Esophagus mucosa (tissue), 1 donor: Measurements from ENCODE around the gene CCDC33. TPM values are rescaled to one million over a fixed set of nuclear protein-coding genes. Genes with fewer than 3 reads are reported as not detected.

Experiments
- ATAC-seq: fragments of 200-7000 bp; cut with Tn5 transposase; one replicate; pipeline ENCODE4 v1.9.1; 2020
- total RNA-seq: library from RNA; stranded (reverse); gene quantifications from one replicate; pipeline ENCODE4 v1.2.4, GENCODE V29; 2023
- donor health status: DM: yes; HTN: yes; CAD: no.

The CCDC33 gene
- 0.32 TPM for total RNA-seq

DNA sequence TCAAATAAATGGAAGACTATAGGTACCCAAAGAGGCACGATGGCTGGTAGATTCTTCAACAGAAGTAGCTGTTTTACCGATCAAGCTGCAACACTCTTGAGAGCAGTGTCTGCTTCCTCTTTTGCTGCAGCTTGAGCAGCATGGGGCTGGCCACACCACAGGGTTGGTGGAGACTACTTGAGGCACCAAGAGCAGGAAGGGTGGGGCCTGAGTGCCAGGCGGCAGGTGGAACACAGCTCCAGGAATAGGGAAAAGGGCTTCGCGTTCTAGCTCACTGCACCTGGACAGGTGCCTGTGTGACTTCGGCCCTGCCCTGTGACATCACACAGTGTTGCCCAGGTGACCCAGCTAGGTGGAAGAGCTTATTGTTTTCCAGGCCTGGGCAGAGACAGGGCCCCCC is at the start of gene CCDC33:
TSS of gene CCDC33 (plus strand) at position 365 of the 400 bp plus-strand sequence. CDS start 394 bp downstream, outside the sequence.
- peak; percentile 72 for ATAC-seq

DNA sequence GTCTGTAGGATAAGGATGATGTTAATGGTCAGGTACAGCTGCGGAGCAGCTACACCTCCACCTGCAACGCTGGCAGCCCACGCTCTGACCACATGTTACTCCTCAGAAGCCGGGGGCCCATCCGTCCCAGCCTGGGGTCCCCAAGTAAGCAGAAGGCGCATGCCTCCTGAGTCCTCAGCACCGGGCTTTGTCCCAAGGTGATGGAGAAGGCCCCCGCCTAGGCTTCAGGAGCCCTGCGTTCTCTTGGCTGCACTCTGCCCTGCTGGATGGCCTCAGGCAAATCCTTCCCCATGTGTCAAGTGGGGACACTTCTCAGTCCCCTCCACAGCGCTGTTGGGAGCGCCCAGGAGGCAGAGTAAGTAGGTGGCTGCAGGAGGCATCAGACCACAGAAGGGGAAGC is 47.9 kb upstream of the CCDC33 start:
- no peak for ATAC-seq

DNA sequence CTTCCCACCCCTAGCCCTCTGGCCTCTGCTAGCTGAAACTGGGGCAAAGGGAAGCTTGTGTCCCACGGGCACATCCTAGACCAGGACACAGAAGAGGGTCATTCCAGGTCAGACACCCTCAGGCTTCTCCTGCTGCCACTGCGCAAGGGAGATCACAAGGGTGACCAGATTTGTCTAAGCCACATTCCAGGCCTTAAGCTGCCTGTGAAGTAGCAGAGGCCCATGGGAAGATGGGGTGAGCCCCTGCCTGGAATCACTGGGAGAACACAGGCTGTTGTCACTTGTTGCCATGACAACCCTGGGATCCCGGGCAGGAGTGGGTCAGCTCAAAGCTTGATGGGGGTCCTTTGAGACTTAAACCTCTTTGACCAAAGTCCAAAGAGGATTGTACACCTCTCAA is 44.3 kb upstream of the CCDC33 start:
- no peak for ATAC-seq

DNA sequence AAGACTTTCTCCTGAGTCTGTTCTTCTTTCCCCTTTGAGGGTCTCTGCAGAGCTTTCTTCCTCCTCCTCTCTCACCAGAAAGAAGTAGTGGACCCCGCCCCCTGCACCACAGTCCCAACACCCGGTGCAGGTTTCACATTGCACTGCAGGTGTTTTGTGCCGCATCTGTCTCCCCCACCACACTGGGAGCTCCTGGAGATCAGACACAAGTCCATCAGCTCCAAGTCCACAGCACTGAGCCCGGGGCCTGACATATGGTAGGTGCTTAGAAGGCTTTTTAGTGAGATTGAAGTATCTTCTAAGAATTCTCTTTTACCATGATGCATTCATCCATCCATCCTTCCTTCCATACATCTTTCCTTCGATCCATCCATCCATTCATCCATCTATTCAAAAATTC is 43.4 kb upstream of the CCDC33 start:
- ATAC-seq: no peak

DNA sequence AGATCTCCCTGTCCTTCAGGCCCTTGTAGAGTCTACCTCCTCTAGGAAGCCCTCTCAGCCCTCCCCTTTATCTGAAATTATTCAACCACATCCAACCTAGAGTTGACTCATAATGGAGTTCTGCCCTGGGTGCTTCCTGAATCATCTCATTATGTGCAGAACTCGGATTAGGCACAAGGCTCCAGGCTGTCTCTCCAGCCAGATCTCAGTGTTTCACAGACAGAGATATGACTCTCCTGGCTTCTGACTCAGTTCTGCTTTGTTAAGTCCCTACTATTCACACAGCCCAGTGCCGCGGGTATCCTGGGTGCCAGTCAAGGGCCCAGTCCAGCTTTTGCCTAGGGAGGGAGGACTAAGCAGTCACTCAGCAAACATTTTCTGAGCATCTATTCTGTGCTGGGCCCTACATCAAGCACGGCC is 42.8 kb upstream of the CCDC33 start:
- peak; percentile 91 for ATAC-seq

DNA sequence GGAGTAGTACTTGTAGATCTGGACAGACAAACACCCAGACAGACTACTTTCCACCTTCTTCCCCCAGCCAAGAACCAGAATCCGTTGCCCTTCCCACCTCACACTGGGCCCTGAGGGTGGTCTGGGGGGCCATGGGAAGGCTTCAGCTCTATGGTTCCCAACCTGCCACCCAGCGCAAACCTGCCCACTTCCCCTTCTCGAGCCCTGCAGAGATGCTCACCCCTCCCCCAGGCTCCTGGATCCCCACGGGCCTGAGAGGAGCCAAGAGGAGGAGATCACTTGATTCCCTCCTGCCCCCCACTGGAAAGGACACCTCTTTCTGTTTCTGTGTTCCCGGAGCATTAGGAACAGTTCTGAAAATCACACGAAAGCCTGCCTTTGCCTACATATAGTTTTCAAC is 42.2 kb upstream of the CCDC33 start:
- ATAC-seq: no peak

DNA sequence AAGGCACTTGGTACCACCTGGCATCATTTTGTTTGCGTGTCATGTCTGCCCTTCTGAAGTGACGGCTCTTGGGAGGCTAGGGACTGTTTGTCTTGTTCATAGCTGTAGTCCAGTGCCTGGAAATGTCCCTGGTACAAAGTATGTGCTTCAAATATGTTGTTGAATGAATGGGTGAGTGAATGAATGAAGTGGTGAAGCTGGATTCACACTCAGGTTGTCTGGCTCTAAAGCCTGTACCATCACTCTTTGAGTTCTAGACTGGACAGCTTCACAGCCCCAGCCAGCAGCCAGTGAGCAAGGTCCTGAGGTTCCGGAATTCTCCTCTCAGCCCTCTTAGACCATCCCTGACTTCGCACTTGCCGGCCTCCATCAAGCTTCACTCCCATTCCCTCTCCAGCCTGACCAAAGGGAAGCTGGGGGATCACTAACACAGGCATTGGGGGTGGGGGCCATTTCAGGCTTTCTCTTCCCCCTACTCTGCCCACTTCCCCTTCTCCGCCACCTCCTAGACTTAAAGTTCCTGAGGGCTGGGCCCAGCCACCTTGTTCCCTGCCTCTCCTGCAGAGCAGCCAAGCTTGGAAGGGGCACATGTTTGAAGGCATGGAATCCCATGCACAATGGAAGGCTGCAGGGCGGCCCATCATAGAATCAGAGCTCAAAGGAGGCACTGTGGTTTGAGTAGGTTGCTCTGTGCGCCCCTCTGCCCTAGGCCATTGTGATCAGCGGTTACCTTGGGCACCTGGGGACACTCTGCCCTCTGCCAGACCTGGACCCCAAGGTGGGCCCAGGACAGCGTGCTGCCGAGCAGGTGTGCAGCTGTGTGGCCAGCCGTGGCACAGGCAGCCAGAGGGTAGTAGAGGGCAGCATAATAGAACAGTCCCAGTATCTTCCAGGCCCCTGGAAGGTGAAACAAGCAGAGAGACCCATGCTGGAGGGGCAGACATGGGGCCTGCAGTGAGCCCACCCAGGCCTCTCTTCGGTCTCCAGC is 41.3 kb upstream of the CCDC33 start:
- no peak for ATAC-seq

DNA sequence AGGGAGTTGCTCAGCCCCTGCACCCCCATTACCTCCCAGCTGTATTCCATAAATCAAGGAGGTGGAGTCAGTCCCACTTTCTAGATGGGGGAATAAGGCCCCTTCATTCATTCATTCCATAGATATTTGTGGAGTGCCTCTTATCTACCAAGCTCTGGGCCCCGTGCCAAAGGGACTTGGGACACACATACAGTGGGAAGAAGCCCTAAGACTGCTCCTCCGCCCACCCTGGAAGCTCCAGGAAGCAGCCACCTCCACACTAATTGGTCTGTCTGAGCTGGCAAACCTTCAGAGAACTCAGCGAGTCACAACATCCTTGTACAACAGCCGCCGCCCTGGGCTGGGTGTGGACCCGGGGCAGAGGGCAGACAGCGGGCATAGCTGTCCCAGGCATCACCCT is 40.0 kb upstream of the CCDC33 start:
- ATAC-seq: peak; percentile 72

DNA sequence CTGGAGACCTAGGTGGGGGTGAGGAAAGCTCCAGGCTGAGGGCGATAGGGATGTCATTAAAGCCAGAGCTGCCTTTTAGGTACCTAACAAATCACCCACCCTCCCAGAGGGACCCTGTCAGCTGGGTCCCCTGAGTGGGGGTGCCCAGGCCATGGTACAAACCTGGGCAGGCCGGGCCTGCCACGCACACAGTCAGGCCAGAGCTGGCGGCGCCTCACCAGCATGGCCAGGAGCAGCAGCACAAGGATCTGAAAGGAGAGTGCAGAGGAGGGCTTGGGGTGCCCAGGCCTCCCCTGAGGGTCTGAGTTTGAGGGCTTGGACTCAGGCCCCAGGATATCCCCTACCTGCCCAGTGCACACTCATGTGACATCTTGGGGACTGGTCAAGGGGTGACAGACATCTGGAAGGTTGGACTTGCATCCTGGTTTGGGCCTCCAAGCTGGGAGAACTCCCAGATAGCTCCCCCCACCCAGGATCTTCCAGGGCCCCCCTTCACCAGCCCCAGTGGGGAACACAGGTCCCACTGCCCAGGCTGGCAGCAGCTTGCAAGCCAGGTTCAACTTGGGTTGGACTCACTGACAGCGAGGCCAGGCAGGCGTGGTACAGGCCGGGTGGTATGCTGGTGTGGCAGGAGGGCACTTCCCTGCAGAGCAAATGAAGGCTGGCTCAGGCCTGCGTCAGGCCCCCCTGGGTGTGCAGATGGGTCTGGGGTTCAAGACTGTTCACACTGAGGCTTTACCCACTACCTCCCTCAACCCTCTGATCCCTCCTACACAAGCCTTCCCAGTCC is 38.8 kb upstream of the CCDC33 start:
- ATAC-seq: no peak

DNA sequence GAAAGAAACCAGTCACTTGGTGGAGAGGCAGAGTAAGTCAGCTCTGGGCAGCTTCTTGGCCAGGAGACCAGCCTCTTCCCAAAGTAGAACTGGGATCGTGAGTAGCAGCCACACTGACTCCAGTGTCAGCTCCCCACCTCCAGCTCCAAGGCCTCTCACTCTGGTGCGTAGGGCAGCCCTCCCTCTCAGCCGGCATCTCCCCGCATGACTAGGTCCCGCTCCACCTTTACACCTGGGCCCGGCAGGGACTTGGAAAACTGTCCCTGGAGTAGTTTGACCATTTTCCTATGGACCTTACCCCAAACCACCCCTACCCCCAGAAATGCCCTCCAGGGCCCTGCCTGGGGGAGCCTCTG is 36.9 kb upstream of the CCDC33 start:
- ATAC-seq: no peak

DNA sequence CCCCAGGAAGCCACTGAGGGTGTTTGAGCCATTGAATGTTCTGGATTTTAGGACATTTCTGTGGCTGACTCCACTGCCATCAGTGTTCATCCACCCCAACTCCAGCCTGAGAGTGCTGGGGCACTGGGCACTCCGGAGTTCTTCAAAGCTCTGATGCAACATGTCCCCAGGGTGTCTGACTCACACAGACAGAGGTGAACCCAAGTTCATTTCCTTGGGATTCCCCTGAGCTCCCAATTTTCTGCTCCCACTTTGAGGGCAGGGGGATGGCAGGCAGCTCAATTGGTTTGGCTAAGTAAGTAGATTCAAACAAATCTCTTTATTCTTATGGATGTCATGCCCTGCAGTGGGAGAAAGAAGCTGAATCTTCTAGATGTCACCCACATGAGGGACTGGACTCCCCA is 35.7 kb upstream of the CCDC33 start:
- ATAC-seq: peak; percentile 63

DNA sequence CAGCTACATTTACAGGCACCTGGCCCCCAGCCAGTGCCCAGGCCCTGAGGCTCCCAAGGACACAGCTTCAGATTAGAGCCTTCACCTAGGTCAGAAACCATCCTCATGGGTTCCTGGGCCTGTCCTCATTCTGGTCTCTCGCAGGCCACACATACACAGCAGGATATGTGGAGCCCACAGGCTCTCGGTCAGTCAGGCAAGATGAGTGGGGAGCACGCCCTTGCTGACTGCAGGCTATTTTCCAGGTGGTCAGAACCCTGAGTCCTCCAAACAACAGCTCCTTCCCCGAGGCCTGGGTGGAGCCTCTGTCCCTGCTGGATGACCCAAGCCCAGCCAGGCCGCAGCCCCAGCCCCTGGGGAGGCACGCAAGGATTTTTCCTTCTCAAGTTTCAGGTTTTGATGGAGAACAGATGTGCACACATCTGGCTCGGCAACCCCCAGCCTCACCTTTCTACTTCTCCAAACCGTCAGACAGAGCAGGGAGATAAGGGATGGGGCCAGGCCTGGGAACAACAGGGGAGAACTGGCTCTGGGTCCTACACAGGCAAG is 35.2 kb upstream of the CCDC33 start:
- ATAC-seq: no peak

DNA sequence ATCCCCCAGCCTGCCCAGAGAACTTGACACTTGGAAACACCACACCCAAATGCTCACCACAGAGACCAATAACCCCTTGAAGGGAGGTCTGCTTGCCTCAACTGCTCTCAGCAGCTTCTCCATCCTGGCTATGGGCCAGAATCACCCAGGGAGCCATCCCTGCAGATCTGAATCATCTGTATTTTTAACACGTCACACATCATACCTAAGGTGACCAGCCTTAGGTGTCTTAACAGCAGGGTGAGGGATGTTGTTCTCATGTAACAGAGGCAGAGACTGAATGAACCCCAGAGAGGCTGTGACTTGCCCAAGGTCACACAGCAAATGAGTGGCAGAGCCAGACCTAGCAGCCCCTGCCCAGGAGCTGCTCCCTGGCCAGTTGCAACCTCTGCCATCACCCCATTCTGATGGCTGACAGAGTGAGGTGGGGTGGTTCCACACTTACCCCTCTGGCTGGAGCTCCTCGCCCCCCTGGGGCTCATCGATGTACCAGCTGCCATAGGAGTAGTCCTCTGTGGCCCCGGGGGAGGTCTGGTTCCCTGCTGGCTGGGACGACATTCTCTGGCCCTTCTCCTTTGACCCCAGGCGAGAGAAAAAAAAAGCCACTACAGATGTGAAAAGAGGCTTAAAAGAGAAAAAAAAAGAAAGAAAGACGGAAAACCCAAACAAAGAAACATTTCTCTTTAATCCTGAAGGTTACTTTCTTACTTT is 34.3 kb upstream of the CCDC33 start:
- peak; percentile 71 for ATAC-seq

DNA sequence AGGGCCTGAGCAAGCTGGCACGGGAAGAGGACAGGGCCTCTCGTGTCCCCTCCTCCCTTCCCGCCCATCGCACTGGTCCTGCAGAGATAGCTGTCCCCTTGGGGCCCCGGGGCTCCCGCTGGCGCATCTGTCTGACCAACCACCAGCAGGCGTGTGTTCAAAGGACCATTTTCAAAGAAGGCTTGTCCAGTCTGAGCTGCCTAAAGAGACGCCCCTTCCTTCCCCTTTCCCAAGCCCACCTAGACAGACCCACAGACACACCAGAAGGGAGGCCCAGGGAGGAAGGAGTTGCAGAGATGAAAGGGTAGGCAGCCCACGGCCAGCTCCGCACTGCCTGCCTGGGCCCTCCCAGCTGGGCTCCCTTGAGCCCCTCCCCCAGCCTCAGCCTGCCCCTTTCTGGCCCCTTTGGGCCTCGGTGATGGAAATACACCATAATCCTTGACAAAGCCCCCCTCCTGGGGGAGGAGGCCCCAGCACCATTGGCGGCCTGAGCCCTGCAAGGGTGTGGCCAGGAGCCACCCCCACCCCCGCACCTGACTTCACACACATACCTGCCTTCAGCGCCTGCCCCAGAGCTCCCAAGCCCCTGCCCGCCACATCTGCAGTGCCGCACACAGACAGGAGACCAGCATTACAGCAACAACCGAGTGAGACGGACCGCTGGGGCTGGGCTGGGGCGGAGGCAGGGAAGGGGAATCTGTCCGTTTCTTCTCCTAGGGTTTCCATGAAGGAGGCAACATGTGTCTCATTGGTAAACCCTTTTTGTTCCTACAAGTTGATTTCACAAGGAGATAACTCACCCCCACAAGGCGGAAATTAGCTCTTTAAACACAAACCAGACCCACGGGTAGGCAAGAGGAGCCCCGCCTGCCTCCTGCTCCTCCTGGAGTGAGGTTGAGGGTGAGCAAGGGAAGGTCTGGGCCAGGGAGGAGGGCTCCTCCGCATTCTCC is 33.4 kb upstream of the CCDC33 start, which contains the start of gene STRA6:
TSS of gene STRA6 (minus strand) at position 336 of the 950 bp plus-strand sequence. CDS start 520 bp downstream, outside the sequence.
- ATAC-seq: peak; percentile 22

DNA sequence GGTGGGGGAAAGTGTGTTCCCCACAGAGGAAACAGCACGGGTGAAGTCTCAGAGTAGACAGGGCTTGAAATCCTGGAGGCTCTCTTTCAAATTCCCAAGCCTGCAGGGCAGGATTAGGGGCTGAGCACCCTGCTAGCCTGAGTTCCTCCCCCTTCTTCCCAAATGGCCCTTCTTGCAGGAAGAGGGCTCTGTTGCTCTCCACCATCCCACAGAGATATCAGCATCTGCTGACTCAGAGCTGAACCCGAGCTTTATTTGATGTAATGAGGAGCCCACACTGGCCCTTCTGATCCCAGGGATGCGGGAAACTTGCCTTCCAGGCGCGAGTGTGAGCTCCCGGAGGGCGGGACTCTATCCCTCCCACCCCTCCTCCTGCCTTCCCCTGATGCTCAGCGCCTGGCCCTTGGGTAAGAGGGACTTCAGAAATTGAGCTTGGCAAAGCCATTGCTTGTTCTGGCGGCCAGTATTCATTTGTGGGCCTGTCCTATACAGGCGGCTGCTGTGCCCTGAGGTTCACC is 32.2 kb upstream of the CCDC33 start:
- ATAC-seq: no peak

DNA sequence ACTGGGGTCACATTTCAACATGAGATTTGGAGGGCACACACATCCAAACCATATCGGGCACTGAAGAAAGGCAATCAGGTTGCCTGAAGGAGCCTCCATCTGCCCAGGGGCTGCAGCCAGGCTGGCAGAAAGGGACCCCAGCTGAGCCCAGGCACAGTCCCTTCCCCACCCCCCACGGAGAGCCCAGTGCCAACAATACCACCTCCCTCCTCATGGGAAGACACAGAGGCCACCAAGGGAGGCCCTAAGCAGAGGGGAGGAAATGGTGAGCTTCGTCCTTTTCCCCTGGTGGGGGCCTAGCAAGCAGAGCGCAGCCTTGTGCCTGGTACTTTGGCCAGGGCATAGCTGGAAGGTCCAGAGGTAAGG is 30.6 kb upstream of the CCDC33 start:
- no peak for ATAC-seq

DNA sequence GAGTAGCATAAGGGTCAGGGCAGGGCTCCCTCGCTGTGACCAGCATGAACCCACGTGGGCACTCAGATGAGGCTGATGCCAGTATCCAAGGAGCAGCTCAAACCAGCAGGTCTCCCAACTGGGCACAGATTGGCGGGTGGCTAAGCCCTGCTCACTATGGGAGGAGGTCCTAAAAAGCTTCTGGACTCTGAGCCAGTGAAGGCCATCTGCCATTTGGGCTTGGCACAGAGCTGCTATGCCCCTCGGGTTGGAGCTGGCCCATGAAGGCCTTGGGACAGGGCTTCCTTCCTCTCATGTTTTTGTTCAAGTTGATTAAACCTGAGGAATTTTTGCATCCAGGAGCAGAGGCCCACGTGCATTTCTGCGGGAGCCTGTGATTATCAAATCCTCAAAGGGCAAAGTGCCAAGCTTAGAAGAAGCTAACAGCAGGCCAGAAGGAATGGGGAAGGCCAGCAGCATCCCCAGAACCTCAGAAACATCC is 29.3 kb upstream of the CCDC33 start:
- no peak for ATAC-seq

DNA sequence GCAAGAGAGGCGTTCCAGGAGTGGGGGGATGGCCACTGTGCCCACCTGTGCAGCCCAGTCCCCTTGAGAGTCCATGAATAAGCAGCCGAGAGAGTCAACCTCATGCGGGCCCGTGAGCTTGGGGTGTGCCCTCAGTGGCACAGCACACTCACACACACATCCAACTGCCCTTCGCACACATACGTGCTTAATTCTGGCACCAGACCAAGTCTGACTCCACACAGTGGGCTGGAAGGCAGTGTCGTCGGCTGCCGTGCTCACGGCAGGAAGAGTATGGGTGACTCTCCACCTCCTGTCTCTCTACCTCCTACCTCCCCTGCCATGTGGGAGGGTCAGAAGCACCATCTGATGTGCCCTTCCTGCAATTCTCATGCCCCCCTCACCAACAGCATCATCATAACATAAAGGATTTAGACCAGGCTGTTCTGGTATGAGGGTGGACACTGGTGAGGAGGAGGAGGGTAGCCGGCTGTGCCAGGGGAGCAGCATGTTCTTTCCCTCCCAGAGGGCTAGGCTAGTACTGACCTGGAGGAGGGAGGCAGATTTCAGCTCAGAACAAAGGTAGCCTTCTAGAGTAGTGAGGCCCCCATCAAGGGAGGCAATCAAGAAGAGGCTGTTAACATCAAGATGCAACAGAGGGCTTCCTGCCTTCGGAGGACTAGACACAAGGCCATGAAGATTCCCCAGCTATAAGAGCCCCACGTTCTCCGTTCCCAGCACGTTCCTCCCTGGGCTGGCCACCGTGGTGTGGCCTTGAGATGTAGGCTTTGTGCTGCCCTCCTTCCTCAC is 28.3 kb upstream of the CCDC33 start:
- no peak for ATAC-seq

DNA sequence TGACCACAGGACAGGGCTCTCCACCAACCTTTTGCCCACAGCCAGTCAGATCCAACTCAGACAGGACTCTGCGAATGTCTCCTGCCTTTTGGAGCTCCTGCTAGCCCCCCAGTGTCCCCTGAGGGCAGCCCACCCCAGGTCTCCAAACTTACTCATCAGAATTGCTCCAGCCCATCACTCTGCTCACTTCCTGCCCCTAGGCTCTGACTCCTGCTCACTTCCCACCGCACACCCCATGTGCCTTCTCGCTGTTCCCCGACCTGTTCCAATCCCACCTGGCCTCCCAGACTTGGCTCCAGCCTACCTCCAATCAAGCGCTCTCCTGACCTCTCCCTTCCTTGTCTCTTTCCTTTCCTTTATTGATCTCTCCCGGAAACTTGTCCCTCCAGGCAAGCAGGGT is 27.6 kb upstream of the CCDC33 start:
- ATAC-seq: no peak

DNA sequence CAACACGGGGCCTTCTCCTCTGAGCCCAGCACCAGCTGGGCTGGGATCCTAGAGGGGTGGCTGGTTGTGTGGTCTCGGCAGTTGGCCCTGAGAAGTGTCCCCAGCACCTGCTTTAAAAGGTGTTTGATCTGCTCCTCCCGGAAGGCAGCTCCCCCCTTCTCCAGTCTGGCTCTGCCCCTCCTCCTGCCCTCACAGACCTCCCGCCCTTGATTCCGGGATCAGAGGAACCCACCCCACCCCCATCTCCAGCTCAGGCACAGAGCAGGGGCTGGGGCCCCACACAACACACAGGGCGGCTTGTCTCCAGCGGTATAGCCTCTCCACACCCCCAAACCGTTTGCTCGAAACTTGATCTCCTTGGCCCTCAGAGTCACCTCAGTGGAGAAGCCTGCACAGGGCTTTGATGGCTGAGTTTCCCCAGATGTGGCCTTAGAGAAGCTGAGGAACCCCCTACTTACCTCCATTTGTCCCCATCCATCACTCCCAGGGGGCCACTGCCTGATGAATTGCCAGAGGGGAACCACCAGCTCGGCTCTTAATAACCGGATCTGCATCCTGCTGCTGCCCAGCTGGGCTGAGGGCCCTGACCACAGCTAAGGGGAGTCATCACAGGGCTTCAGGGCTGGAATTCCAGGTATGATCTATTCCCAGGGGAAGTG is 27.1 kb upstream of the CCDC33 start:
- ATAC-seq: no peak
